ENCODE measurements around the gene AR. TPM values are rescaled to one million over a fixed set of nuclear protein-coding genes. Genes with fewer than 3 reads are reported as not detected.
A peak's percentile ranks its signal among the peaks of the same experiment; 100 is the strongest.

Gene AR
- total and polyA plus RNA-seq, 4 donors: 2.8 to 67.4 (median 22.9) TPM

- Histone ChIP-seq H3K4me3 (ENCODE audit: low read depth in 1 of 3, low read length in 3 of 3) (no peak overlapping the region), H3K9me3 (ENCODE audit: control insufficient read depth in 4 of 4, low read length in 3 of 4) (no peaks in the 10 kb centered on the region), H3K27ac (ENCODE audit: low read depth in 1 of 2, low read length in 2 of 2) (peak overlapping the region; percentile 67 to 79), H3K36me3 (ENCODE audit: control insufficient read depth in 4 of 4, insufficient read depth in 3 of 4, low read depth in 1 of 4, low read length in 3 of 4) (no peaks in the 10 kb centered on the region), H3K27me3 (ENCODE audit: control insufficient read depth in 4 of 4, insufficient read depth in 4 of 4, low read length in 3 of 4) (no peaks in the 10 kb centered on the region), H3K4me1 (ENCODE audit: control insufficient read depth in 4 of 4, insufficient read depth in 4 of 4, low read length in 3 of 4) (peaks cover 6 to 23% (median 18%) of the 10 kb centered on the region in 4 donors), H3K9ac (ENCODE audit: low read depth in 1 of 2, low read length in 2 of 2) (no peak overlapping the region)
- TF ChIP-seq EGR1 (IDR thresholded peaks at IDR 0.05; ENCODE audit: low read depth in 2 of 2) (peak in 1 of 2 donors; percentile 60), MAX (IDR thresholded peaks at IDR 0.05) (peak; percentile 71), GABPA (IDR thresholded peaks at IDR 0.05 in 1 of 2, conservative IDR thresholded peaks at IDR 0.05 in 1 of 2) (peak in 1 of 2 donors; percentile 29), YY1 (IDR thresholded peaks at IDR 0.05) (peak; percentile 54), FOXA2 (IDR thresholded peaks at IDR 0.05) (peak; percentile 71), NR2F2 (IDR thresholded peaks at IDR 0.05) (peak; percentile 73), RXRA (IDR thresholded peaks at IDR 0.05) (peak; percentile 96 to 97), REST (IDR thresholded peaks at IDR 0.05) (peak; percentile 50), TAF1 (conservative IDR thresholded peaks at IDR 0.05) (no peak), CTCF (IDR thresholded peaks at IDR 0.05; ENCODE audit: low read depth, low read length, missing input control) (no peak), HNF4G (IDR thresholded peaks at IDR 0.05) (peak; percentile 94), SP1 (IDR thresholded peaks at IDR 0.05) (peak; percentile 90), FOXA1 (IDR thresholded peaks at IDR 0.05) (peak; percentile 45), ZBTB33 (IDR thresholded peaks at IDR 0.05) (peak; percentile 79), ATF3 (IDR thresholded peaks at IDR 0.05) (peak; percentile 13), HNF4A (conservative IDR thresholded peaks at IDR 0.05) (peak; percentile 97 to 98), RAD21 (IDR thresholded peaks at IDR 0.05) (peak; percentile 44 to 48), JUND (IDR thresholded peaks at IDR 0.05) (peak; percentile 40 to 54)
- 45% methylated on average over 1 of the region's 1 CpG for WGBS
- no peak for DNase-seq (ENCODE audit: low spot score)
Measured at GRCh38 chrX:67536564-67536963, 7.3 kb upstream of the AR start.

Measured in liver (tissue), 9 donors.